ENCODE data around the gene HECTD4.
"Not testable (repeated sequence)": the region's sequence is repeated elsewhere in the genome, so short reads cannot be mapped to it uniquely, and the experiment has no call there.

The HECTD4 gene

DNA sequence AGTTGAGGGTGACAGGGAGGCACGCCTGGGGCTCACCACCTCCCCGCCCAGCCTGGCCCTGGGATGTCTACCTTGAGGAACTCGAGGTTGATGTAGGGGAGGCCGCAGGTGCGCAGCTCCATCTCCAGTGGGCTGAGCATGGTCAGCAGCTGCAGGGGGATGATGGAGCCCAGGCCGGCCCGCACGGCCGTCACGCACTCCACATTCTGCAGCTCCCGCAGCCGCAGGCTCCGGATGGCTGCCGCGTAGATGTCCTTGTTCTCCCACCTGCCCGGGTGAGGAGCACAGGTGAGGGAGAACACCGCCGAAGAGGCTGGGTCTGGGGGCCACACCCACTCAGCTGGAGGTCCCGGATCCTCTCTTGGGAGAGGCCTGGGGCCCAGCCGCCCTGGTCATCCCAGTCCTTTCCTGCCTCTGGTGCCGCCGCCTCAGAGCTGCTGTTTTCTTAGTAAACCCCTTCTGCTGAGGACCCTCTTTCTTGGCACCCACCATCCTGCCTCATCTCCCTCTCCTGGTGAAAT is 218.7 kb downstream of the HECTD4 start:
- H3K36me3 ChIP-seq (ENCODE audit: control insufficient read depth in 1 of 2, insufficient read depth in 2 of 2, low read length in 2 of 2), result peaks cover 26 to 63% of the 10 kb centered on the region in 2 donors
- H3K4me3 ChIP-seq (ENCODE audit: low read depth in 1 of 2, low read length in 2 of 2), result no peak overlapping the region
- H3K9me3 ChIP-seq (ENCODE audit: control insufficient read depth in 1 of 2, low read length in 2 of 2), result no peaks in the 10 kb centered on the region
- H3K27ac ChIP-seq (ENCODE audit: low read length), result no peak overlapping the region
- H3K4me1 ChIP-seq (ENCODE audit: control insufficient read depth in 1 of 2, insufficient read depth in 2 of 2, low read length in 2 of 2), result no peaks in the 10 kb centered on the region
- H3K27me3 ChIP-seq (ENCODE audit: low read depth, low read length), result no peaks in the 10 kb centered on the region

DNA sequence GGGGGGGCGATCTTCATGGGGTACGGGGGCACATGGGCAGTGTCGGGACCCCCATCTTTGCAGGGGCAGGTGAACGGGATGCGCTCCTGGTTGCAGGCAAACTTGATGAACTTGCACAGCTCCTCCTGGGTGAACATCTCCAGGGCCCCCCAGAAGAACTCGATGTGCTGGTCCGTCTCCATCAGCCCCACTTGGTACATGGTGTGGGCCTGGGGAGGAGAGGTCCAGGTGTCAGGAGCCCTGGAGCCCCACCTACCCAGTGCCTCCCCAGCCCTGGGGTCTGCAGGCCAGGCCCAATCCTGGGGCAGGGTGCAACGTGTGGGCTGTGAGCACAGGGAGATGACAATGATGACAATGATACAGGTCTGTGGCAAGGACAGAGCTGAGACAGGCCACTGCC is 219.2 kb downstream of the HECTD4 start:
- H3K36me3 ChIP-seq (ENCODE audit: control insufficient read depth in 1 of 2, insufficient read depth in 2 of 2, low read length in 2 of 2), result peaks cover 26 to 63% of the 10 kb centered on the region in 2 donors
- no peak overlapping the region for H3K4me3 ChIP-seq (ENCODE audit: low read depth in 1 of 2, low read length in 2 of 2)
- H3K4me1 ChIP-seq (ENCODE audit: control insufficient read depth in 1 of 2, insufficient read depth in 2 of 2, low read length in 2 of 2), result no peaks in the 10 kb centered on the region
- H3K27ac ChIP-seq (ENCODE audit: low read length), result no peak overlapping the region
- no peaks in the 10 kb centered on the region for H3K9me3 ChIP-seq (ENCODE audit: control insufficient read depth in 1 of 2, low read length in 2 of 2)
- no peaks in the 10 kb centered on the region for H3K27me3 ChIP-seq (ENCODE audit: low read depth, low read length)

DNA sequence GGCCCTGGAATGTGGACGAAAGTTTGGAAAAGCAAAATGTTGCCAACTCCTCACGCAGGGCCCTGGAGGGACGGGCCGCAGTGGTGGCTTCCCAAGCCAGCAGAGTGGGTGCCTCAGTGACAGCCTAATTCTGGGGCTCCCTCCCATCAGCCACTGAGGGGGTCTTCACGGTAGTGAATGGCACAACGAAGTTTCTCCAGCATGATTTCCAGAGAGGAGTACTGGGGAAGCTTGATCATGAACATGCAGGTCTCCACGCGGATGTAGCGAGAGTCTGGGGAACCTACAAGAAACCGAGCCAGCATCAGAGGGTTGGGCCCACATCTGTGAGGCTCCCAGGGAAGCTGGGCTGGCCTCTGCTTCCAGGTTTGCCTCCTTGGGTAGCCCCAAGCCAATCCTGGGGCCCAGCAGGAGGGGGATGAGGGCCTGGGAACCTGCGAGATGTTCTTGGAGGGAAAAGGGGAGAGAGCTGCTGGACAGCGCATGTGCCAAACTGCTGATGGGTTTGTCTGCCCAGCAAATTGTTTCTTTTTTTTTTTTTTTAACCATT is 219.9 kb downstream of the HECTD4 start:
- no peak overlapping the region for H3K4me3 ChIP-seq (ENCODE audit: low read depth in 1 of 2, low read length in 2 of 2)
- H3K36me3 ChIP-seq (ENCODE audit: control insufficient read depth in 1 of 2, insufficient read depth in 2 of 2, low read length in 2 of 2), result peaks cover 26 to 62% of the 10 kb centered on the region in 2 donors
- no peaks in the 10 kb centered on the region for H3K9me3 ChIP-seq (ENCODE audit: control insufficient read depth in 1 of 2, low read length in 2 of 2)
- H3K27me3 ChIP-seq (ENCODE audit: low read depth, low read length), result no peaks in the 10 kb centered on the region
- no peaks in the 10 kb centered on the region for H3K4me1 ChIP-seq (ENCODE audit: control insufficient read depth in 1 of 2, insufficient read depth in 2 of 2, low read length in 2 of 2)
- no peak overlapping the region for H3K27ac ChIP-seq (ENCODE audit: low read length)

DNA sequence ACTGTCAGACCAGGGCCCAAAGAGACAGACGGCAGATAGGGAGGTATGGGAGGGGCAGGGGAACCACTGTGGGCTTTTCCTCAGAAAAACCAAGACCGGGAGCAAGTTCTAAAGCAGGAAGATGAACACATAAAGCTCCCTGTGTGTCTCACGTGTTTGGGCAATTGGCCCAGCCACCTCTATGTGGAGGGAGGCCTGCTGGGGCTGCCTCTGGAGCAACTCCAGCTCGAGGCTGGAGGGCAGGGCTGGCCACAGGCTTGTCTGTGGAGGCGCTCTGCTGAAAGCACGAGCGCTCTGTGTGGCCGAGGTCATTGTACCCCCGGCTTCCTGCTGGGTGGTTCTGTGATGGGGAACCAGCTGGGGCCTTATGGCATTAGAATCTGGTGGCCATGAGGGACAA is 220.5 kb downstream of the HECTD4 start:
- Histone ChIP-seq H3K36me3 (ENCODE audit: control insufficient read depth in 1 of 2, insufficient read depth in 2 of 2, low read length in 2 of 2) (peaks cover 26 to 62% of the 10 kb centered on the region in 2 donors), H3K9me3 (ENCODE audit: control insufficient read depth in 1 of 2, low read length in 2 of 2) (no peaks in the 10 kb centered on the region), H3K4me3 (ENCODE audit: low read depth in 1 of 2, low read length in 2 of 2) (no peak overlapping the region), H3K27me3 (ENCODE audit: low read depth, low read length) (no peaks in the 10 kb centered on the region), H3K27ac (ENCODE audit: low read length) (no peak overlapping the region), H3K4me1 (ENCODE audit: control insufficient read depth in 1 of 2, insufficient read depth in 2 of 2, low read length in 2 of 2) (no peaks in the 10 kb centered on the region)

DNA sequence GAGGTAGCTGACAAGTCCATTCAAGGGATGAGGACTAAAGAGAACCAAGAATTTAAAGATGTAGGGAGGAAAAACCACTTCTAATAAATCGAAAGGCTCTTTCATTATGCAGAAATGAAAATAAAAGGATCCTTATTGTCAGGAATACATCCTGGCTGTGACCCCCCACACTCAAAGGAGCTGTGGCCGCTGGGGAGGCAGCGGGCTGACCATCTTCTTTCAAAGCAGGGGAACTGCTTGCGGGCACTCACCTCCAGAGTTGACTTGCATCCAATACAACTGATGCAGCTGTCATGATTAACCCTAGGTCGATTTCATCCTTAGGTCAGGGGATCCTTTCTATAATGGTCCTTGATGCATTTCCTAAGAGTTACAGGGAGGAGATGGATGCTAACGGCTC is 221.6 kb downstream of the HECTD4 start:
- no peak overlapping the region for H3K27ac ChIP-seq (ENCODE audit: low read length)
- H3K36me3 ChIP-seq (ENCODE audit: control insufficient read depth in 1 of 2, insufficient read depth in 2 of 2, low read length in 2 of 2), result peaks cover 26 to 62% of the 10 kb centered on the region in 2 donors
- H3K27me3 ChIP-seq (ENCODE audit: low read depth, low read length), result no peaks in the 10 kb centered on the region

DNA sequence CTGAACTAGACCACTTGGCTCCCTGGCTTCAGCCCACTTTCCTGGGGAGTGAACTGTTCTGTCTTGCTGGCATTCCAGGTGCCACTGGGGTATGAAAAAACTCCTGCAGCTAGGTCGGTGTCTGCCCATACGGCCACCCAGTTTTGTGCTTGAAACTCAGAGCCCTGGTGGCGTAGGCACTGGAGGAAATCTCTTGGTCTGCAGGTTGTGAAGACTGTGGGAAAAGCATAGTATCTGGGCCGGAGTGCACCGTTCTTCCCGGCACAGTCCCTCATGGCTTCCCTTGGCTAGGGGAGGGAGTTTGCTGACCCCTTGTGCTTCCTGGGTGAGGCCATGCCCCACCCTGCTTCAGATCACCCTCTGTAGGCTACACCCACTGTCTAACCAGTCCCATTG is 223.1 kb downstream of the HECTD4 start:
- Histone ChIP-seq H3K27me3 (ENCODE audit: low read depth, low read length) (no peaks in the 10 kb centered on the region), H3K9me3 (ENCODE audit: control insufficient read depth in 1 of 2, low read length in 2 of 2) (no peaks in the 10 kb centered on the region), H3K4me1 (ENCODE audit: control insufficient read depth in 1 of 2, insufficient read depth in 2 of 2, low read length in 2 of 2) (no peaks in the 10 kb centered on the region), H3K36me3 (ENCODE audit: control insufficient read depth in 1 of 2, insufficient read depth in 2 of 2, low read length in 2 of 2) (peaks cover 27 to 64% of the 10 kb centered on the region in 2 donors), H3K4me3 (ENCODE audit: low read depth in 1 of 2, low read length in 2 of 2) (no peak overlapping the region), H3K27ac (ENCODE audit: low read length) (no peak overlapping the region)

More for the DNA sequence above, 221.6 kb downstream of the HECTD4 start:
- Histone ChIP-seq H3K4me1 (ENCODE audit: control insufficient read depth in 1 of 2, insufficient read depth in 2 of 2, low read length in 2 of 2) (no peaks in the 10 kb centered on the region), H3K9me3 (ENCODE audit: control insufficient read depth in 1 of 2, low read length in 2 of 2) (no peaks in the 10 kb centered on the region), H3K4me3 (ENCODE audit: low read depth in 1 of 2, low read length in 2 of 2) (no peak overlapping the region)

DNA sequence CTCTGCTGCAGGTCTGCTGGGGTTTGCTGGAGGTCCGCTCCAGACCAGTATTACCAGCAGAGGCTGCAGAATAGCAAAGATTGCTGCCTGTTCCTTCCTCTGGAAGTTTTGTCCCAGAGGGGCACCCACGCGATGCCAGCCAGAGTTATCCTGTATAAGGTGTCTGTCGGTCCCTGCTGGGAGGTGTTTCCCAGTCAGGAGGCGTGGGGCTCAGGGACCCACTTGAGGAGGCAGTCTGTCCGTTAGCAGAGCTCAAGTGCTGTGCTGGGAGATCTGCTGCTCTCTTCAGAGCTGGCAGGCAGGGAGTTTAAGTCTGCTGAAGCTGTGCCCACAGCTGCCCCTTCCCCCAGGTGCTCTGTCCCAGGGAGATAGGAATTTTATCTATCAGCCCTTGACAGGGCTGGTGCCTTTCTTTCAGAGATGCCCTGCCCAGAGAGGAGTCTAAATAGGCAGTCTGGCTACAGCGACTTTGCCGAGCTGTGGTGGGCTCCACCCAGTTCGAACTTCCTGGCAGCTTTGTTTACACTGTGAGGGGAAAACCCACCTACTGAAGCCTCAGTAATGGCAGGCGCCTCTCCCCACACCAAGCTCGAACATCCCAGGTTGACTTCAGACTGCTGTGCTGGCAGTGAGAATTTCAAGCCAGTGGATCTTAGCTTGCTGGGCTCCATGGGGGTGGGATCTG is 223.6 kb downstream of the HECTD4 start:
- not testable (repeated sequence) for H3K9me3 ChIP-seq (ENCODE audit: control insufficient read depth in 1 of 2, low read length in 2 of 2); H3K4me1 ChIP-seq (ENCODE audit: control insufficient read depth in 1 of 2, insufficient read depth in 2 of 2, low read length in 2 of 2); H3K4me3 ChIP-seq (ENCODE audit: low read depth in 1 of 2, low read length in 2 of 2); H3K27ac ChIP-seq (ENCODE audit: low read length); H3K27me3 ChIP-seq (ENCODE audit: low read depth, low read length)
- peaks cover 32 to 64% of the 10 kb centered on the region in 2 donors for H3K36me3 ChIP-seq (ENCODE audit: control insufficient read depth in 1 of 2, insufficient read depth in 2 of 2, low read length in 2 of 2)

DNA sequence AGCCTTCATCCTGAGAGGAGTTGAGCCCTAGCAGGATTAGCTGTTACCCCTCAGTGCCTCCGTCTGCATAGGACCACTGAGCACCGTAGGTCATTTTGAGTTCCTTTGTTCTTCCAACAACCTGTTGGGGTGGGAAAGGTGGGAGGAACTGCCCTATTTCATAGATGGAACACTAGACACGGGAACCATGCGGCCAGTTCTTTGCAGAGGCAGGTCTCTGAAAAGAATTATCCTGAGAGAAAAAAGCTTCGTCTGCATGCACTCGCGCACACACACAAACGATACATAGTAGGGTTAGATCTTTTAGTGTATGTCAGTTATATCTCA is 228.4 kb downstream of the HECTD4 start:
- H3K4me3 ChIP-seq (ENCODE audit: low read depth in 1 of 2, low read length in 2 of 2), result no peak overlapping the region
- no peaks in the 10 kb centered on the region for H3K27me3 ChIP-seq (ENCODE audit: low read depth, low read length)
- H3K27ac ChIP-seq (ENCODE audit: low read length), result no peak overlapping the region
- H3K36me3 ChIP-seq (ENCODE audit: control insufficient read depth in 1 of 2, insufficient read depth in 2 of 2, low read length in 2 of 2), result peaks cover 38 to 64% of the 10 kb centered on the region in 2 donors
- no peaks in the 10 kb centered on the region for H3K9me3 ChIP-seq (ENCODE audit: control insufficient read depth in 1 of 2, low read length in 2 of 2)
- no peaks in the 10 kb centered on the region for H3K4me1 ChIP-seq (ENCODE audit: control insufficient read depth in 1 of 2, insufficient read depth in 2 of 2, low read length in 2 of 2)

DNA sequence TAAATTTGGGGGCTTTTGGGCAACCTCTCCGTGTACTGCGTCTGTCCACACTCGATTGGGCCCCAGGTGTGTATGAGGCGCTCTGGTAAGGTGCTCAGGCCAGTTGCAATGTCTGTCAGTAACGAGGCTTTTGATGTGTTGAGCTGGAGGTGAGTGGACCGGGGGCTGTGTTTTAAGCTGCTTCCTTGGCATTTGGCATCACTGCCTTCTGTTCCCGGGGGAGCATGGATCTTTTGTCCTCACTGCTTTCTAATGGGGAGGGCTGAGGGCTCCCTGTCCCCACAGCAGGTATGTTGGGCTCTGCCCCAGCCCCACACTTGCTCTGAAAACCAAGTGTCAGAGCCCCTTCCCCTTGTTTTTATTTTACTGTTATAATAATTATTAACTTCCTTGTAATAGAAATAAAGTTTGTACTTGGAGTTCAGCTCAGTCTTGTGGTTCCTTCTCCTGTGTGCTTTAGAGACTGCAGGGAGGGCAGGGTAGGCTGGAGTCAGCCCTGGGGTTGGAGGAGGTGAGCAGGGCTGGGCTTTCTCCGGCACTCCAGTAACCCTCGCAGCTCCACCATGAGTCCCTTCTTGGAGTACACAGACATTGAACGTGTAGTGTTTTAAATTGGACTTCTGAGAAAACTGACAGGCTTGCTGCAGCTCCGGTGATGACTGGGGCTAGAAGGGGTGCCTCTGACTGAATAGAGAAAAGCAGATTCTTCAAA is 228.9 kb downstream of the HECTD4 start:
- no peaks in the 10 kb centered on the region for H3K4me1 ChIP-seq (ENCODE audit: control insufficient read depth in 1 of 2, insufficient read depth in 2 of 2, low read length in 2 of 2)
- no peaks in the 10 kb centered on the region for H3K27me3 ChIP-seq (ENCODE audit: low read depth, low read length)
- H3K36me3 ChIP-seq (ENCODE audit: control insufficient read depth in 1 of 2, insufficient read depth in 2 of 2, low read length in 2 of 2), result peaks cover 42 to 63% of the 10 kb centered on the region in 2 donors
- no peak overlapping the region for H3K4me3 ChIP-seq (ENCODE audit: low read depth in 1 of 2, low read length in 2 of 2)
- no peak overlapping the region for H3K27ac ChIP-seq (ENCODE audit: low read length)
- H3K9me3 ChIP-seq (ENCODE audit: control insufficient read depth in 1 of 2, low read length in 2 of 2), result no peaks in the 10 kb centered on the region

DNA sequence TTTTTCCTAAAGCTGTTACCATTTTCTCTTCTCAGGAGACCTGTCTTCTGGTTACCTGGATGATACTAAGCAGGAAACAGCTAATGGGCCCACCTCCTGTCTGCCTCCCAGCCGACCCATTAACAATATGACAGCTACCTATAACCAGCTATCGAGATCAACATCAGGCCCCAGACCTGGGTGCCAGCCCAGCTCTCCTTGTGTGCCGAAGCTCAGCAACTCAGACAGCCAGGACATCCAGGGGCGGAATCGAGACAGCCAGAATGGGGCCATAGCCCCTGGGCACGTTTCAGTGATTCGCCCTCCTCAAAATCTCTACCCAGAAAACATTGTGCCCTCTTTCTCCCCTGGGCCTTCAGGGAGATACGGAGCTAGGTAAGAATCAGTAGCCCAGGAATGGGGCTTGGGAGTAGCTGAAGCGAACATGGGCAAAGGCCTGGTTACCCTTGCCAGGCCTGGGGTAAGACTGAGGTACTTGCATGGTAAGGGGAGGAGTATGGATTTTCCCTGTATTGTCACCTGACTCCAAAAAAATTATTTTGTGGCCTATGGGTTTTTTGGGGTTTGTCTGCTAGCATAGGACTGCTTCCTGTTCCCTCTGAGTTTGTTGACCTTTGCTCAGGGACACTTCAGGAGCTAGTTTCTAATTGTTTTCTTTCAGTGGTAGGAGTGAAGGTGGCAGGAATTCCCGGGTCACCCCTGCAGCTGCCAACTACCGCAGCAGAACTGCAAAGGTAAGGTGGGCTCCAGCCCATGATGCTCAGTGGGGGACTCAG is 230.3 kb downstream of the HECTD4 start:
- H3K36me3 ChIP-seq (ENCODE audit: control insufficient read depth in 1 of 2, insufficient read depth in 2 of 2, low read length in 2 of 2), result peaks cover 48 to 65% of the 10 kb centered on the region in 2 donors

DNA sequence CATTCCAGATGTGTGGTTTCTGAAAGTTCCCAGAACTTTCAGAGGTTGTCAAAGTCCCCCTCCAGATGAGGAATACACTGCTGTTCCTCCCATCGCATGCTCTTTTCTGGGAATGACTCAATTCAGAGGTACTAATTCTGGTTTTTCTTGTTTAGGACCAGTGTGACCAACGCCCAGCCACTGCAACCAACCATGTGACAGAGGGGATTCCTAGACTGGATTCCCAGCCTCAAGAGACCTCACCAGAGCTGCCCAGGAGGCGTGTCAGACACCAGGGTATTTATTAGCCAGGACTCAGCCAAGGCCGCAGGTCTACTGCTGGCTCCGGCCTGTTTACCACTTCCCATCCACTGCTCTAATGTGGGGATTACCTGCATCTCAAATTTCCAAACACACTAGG is 232.6 kb downstream of the HECTD4 start:
- H3K36me3 ChIP-seq (ENCODE audit: control insufficient read depth in 1 of 2, insufficient read depth in 2 of 2, low read length in 2 of 2), result peaks cover 63 to 83% of the 10 kb centered on the region in 2 donors
- H3K9me3 ChIP-seq (ENCODE audit: control insufficient read depth in 1 of 2, low read length in 2 of 2), result no peaks in the 10 kb centered on the region
- H3K27me3 ChIP-seq (ENCODE audit: low read depth, low read length), result no peaks in the 10 kb centered on the region
- no peak overlapping the region for H3K27ac ChIP-seq (ENCODE audit: low read length)
- no peak overlapping the region for H3K4me3 ChIP-seq (ENCODE audit: low read depth in 1 of 2, low read length in 2 of 2)
- no peaks in the 10 kb centered on the region for H3K4me1 ChIP-seq (ENCODE audit: control insufficient read depth in 1 of 2, insufficient read depth in 2 of 2, low read length in 2 of 2)

More for the DNA sequence above, 230.3 kb downstream of the HECTD4 start:
- H3K27ac ChIP-seq (ENCODE audit: low read length), result no peak overlapping the region
- no peaks in the 10 kb centered on the region for H3K27me3 ChIP-seq (ENCODE audit: low read depth, low read length)
- H3K4me1 ChIP-seq (ENCODE audit: control insufficient read depth in 1 of 2, insufficient read depth in 2 of 2, low read length in 2 of 2), result no peaks in the 10 kb centered on the region
- no peaks in the 10 kb centered on the region for H3K9me3 ChIP-seq (ENCODE audit: control insufficient read depth in 1 of 2, low read length in 2 of 2)
- H3K4me3 ChIP-seq (ENCODE audit: low read depth in 1 of 2, low read length in 2 of 2), result no peak overlapping the region
